Right ventricle myocardium inferior (tissue), 1 donor: ENCODE results near the gene PRELP. TPM values are rescaled to one million over a fixed set of nuclear protein-coding genes. Genes with fewer than 3 reads are reported as not detected.
A peak's percentile ranks its signal among the peaks of the same experiment; 100 is the strongest.

Experiments used
- ATAC-seq: fragments of 200-7000 bp; cut with Tn5 transposase; one replicate; pipeline ENCODE4 v1.9.1; 2020; ENCODE audit warnings: mild to moderate bottlenecking, moderate library complexity
- DNase-seq: peaks from one replicate; pipeline ENCODE4 v3.0.0; 2021; ENCODE audit errors: missing footprints
- intact Hi-C: fragments of 100-400 bp; cut with DNase I; formaldehyde crosslinking; loops from one replicate; pipeline ENCODE4 v1.11.0; 2022
- total RNA-seq: library from RNA; stranded (reverse); fragmentation: NEBNext Ultra II Directional; extraction: Animal tissue kit (Norgen Biotek cat#: 25700); gene quantifications from one replicate; pipeline ENCODE4 v1.2.1, GENCODE V29; 2021
- donor health status: DM: no; HTN: yes; CAD: no; lungs with severe emphysema.

PRELP gene
- total RNA-seq, 1 donor from 2014 or later, result 27.1 TPM

- no peak for ATAC-seq
- intact Hi-C loops, result no loop called here
- peak; percentile 44 for DNase-seq
Observed at GRCh38 chr1:203497269-203497777, 21.7 kb downstream of the PRELP start.

GRCh38 chr1:203499643-203500278, 24.2 kb downstream of the PRELP start:
- DNase-seq, result peak; percentile 1
- ATAC-seq, result no peak
- intact Hi-C loops, result no loop called here

- intact Hi-C loops, result no loop called here
- peak; percentile 0 for DNase-seq
- ATAC-seq, result no peak
Observed at GRCh38 chr1:203500279-203500678, 24.7 kb downstream of the PRELP start.

GRCh38 chr1:203503836-203504235, 28.2 kb downstream of the PRELP start:
- intact Hi-C loops, result loop anchor here (1.0 kb wide), 2 partner anchors 111 to 198 kb away; no protein-coding TSS in a partner anchor
- ATAC-seq (no peak), DNase-seq (no peak)

- peak; percentile 49 for ATAC-seq
- DNase-seq, result peak; percentile 85
- intact Hi-C loops, result loop anchor here (1.0 to 5.0 kb wide), 3 partner anchors 53 to 198 kb away; no protein-coding TSS in a partner anchor
Observed at GRCh38 chr1:203504400-203505250, 29.0 kb downstream of the PRELP start.

GRCh38 chr1:203505526-203506204, 30.1 kb downstream of the PRELP start:
- DNase-seq, result no peak
- intact Hi-C loops, result loop anchor here (5.0 kb wide), 1 partner anchor 52 kb away; no protein-coding TSS in a partner anchor
- ATAC-seq, result no peak

GRCh38 chr1:203506858-203507626, 31.4 kb downstream of the PRELP start:
- peak; percentile 37 for ATAC-seq
- DNase-seq, result no peak
- intact Hi-C loops, result loop anchor here (5.0 kb wide), 1 partner anchor 50 kb away; no protein-coding TSS in a partner anchor

GRCh38 chr1:203507759-203508158, 32.2 kb downstream of the PRELP start:
- intact Hi-C loops, result loop anchor here (5.0 kb wide), 1 partner anchor 50 kb away; no protein-coding TSS in a partner anchor
- no peak for DNase-seq
- ATAC-seq, result peak; percentile 17

- no peak for DNase-seq
- intact Hi-C loops, result loop anchor here (5.0 kb wide), 1 partner anchor 49 kb away; no protein-coding TSS in a partner anchor
- peak; percentile 32 for ATAC-seq
Observed at GRCh38 chr1:203508463-203509073, 33.0 kb downstream of the PRELP start.

GRCh38 chr1:203509135-203509534, 33.5 kb downstream of the PRELP start:
- ATAC-seq, result no peak
- DNase-seq, result no peak
- intact Hi-C loops, result loop anchor here (5.0 kb wide), 1 partner anchor 48 kb away; no protein-coding TSS in a partner anchor

- intact Hi-C loops, result loop anchor here (2.0 kb wide), 1 partner anchor 117 kb away; no protein-coding TSS in a partner anchor
- ATAC-seq (no peak), DNase-seq (no peak)
Observed at GRCh38 chr1:203511513-203511912, 35.9 kb downstream of the PRELP start.

- intact Hi-C loops, result loop anchor here (2.0 kb wide), 2 partner anchors 27 to 117 kb away; no protein-coding TSS in a partner anchor
- ATAC-seq (no peak), DNase-seq (no peak)
Observed at GRCh38 chr1:203511930-203512329, 36.3 kb downstream of the PRELP start.

- intact Hi-C loops, result loop anchor here (2.0 kb wide), 1 partner anchor 26 kb away; no protein-coding TSS in a partner anchor
- ATAC-seq, result no peak
- DNase-seq, result no peak
Observed at GRCh38 chr1:203512517-203512847, 36.9 kb downstream of the PRELP start.

GRCh38 chr1:203512848-203513584, 37.4 kb downstream of the PRELP start:
- DNase-seq, result no peak

GRCh38 chr1:203513585-203514031, 38.0 kb downstream of the PRELP start:
- intact Hi-C loops, result loop anchor here (2.0 kb wide), 1 partner anchor 25 kb away; no protein-coding TSS in a partner anchor
- no peak for DNase-seq
- ATAC-seq, result no peak

More at GRCh38 chr1:203512848-203513584, 37.4 kb downstream of the PRELP start:
- intact Hi-C loops, result loop anchor here (2.0 kb wide), 1 partner anchor 26 kb away; no protein-coding TSS in a partner anchor
- peak; percentile 14 for ATAC-seq

- intact Hi-C loops, result no loop called here
Observed at GRCh38 chr1:203516184-203516583, 40.6 kb downstream of the PRELP start.

GRCh38 chr1:203516906-203517305, 41.3 kb downstream of the PRELP start:
- ATAC-seq (no peak), DNase-seq (no peak)
- intact Hi-C loops, result no loop called here

More at GRCh38 chr1:203516184-203516583, 40.6 kb downstream of the PRELP start:
- DNase-seq (no peak), ATAC-seq (no peak)
